Keratinocyte (primary cell): Measurements from ENCODE around the gene ZNF629. TPM values are rescaled to one million over a fixed set of nuclear protein-coding genes. Genes with fewer than 3 reads are reported as not detected.
A peak's percentile ranks its signal among the peaks of the same experiment; 100 is the strongest.
"Not testable (repeated sequence)": the region's sequence is repeated elsewhere in the genome, so short reads cannot be mapped to it uniquely, and the experiment has no call there.

Experiments used
- DNase-seq: peaks from one replicate; pipeline ENCODE4 v3.0.0-alpha.2; 2011; ENCODE audit warnings: low read depth, missing footprints, low spot score
- FAIRE-seq: peaks from 2 replicates; lab custom pipeline; 2011; peaks lifted over from hg19 to GRCh38; lab: Jason Lieb, UNC
- H2AFZ ChIP-seq: 2 replicates; pipeline ENCODE4 v1.6.0; 2012; ENCODE audit warnings: low read length, control low read depth, inconsistent platforms; ENCODE audit not compliant: control insufficient read depth
- H3K27ac ChIP-seq: 2 replicates; pipeline ENCODE4 v1.5.1; 2011; ENCODE audit warnings: low read length; ENCODE audit not compliant: control insufficient read depth, insufficient read depth
- H3K27me3 ChIP-seq: 3 replicates; pipeline ENCODE4 v1.6.0; 2011; ENCODE audit warnings: low read length; ENCODE audit not compliant: control insufficient read depth, insufficient read depth; ENCODE audit errors: extremely low read depth
- H3K36me3 ChIP-seq, 2 experiments: 2 replicates in 1 of 2; 3 replicates in 1 of 2; pipeline ENCODE4 v1.5.1; 2011; ENCODE audit warnings: low read length in 2 of 2, mild to moderate bottlenecking in 1 of 2; ENCODE audit not compliant: control insufficient read depth in 2 of 2, insufficient read depth in 2 of 2; ENCODE audit errors: extremely low read depth in 1 of 2
- H3K4me1 ChIP-seq: 3 replicates; pipeline ENCODE4 v1.5.1; 2011; ENCODE audit warnings: low read length; ENCODE audit not compliant: control insufficient read depth, insufficient read depth; ENCODE audit errors: extremely low read depth
- H3K4me2 ChIP-seq: 3 replicates; pipeline ENCODE4 v1.6.0; 2011; ENCODE audit warnings: low read depth, low read length; ENCODE audit not compliant: control insufficient read depth, insufficient read depth; ENCODE audit errors: extremely low read depth
- H3K4me3 ChIP-seq, 3 experiments: fragments of 200-600 bp in 1 of 3; sonication (generic) in 1 of 3; 2 replicates in 2 of 3; 3 replicates in 1 of 3; pipeline ENCODE4 v1.5.1; 2011 to 2016; ENCODE audit warnings: low read length in 3 of 3, mild to moderate bottlenecking in 3 of 3, control low read depth in 2 of 3, inconsistent platforms in 1 of 3, low read depth in 1 of 3, mixed read lengths in 1 of 3, mixed run types in 1 of 3, moderate library complexity in 1 of 3; ENCODE audit not compliant: control insufficient read depth in 2 of 3, insufficient read depth in 2 of 3; ENCODE audit errors: extremely low read depth in 1 of 3
- H3K79me2 ChIP-seq: 2 replicates; pipeline ENCODE4 v1.6.0; 2012; ENCODE audit warnings: low read length; ENCODE audit not compliant: control insufficient read depth, insufficient read depth
- H3K9ac ChIP-seq: 3 replicates; pipeline ENCODE4 v1.6.0; 2011; ENCODE audit warnings: low read length; ENCODE audit not compliant: control insufficient read depth, insufficient read depth; ENCODE audit errors: extremely low read depth
- H3K9me1 ChIP-seq: 3 replicates; pipeline ENCODE4 v1.6.0; 2011; ENCODE audit warnings: low read length; ENCODE audit not compliant: control insufficient read depth, insufficient read depth; ENCODE audit errors: extremely low read depth
- H3K9me3 ChIP-seq: 2 replicates; pipeline ENCODE4 v1.5.1; 2012; ENCODE audit warnings: low read depth, low read length; ENCODE audit not compliant: control insufficient read depth
- H4K20me1 ChIP-seq: 3 replicates; pipeline ENCODE4 v1.6.0; 2011; ENCODE audit warnings: low read length; ENCODE audit not compliant: control insufficient read depth, insufficient read depth; ENCODE audit errors: extremely low read depth
- CTCF ChIP-seq, 3 experiments: IDR thresholded peaks in 1 of 3; conservative IDR thresholded peaks in 1 of 3; optimal IDR thresholded peaks in 1 of 3; 2 replicates in 2 of 3; 3 replicates in 1 of 3; pipeline versions ENCODE3 to v1.5.1; 2011; ENCODE audit warnings: low read length in 3 of 3, mild to moderate bottlenecking in 3 of 3, moderate library complexity in 2 of 3, control low read depth in 1 of 3, inconsistent platforms in 1 of 3; ENCODE audit not compliant: insufficient read depth in 2 of 3; ENCODE audit errors: extremely low read depth in 1 of 3
- EZH2 ChIP-seq: IDR thresholded peaks from one replicate; pipeline ENCODE4 v1.6.1; 2012; ENCODE audit warnings: inconsistent platforms, mild to moderate bottlenecking, low read length, moderate library complexity
- dilution Hi-C: fragments of 300-500 bp; cut with MboI; formaldehyde crosslinking; loops from one replicate; pipeline ENCODE4 v1.7.0; 2020; ENCODE audit warnings: low sequenced_read_pairs; ENCODE audit not compliant: extremely low pct_ligation_motif_present
- polyA plus RNA-seq, 5 experiments: library from polyadenylated mRNA; depleted of rRNA in 3 of 5; stranded (reverse) in 3 of 5; stranded (forward) in 1 of 5; unstranded in 1 of 5; fragments of >200 nt; gene quantifications; 1 replicate in 1 of 5; 2 replicates in 3 of 5; 3 replicates in 1 of 5; pipeline versions ENCODE4 v1.2.1 to v1.2.3, GENCODE V29; 2011 to 2012; ENCODE audit warnings: missing spikeins in 2 of 5, low read depth in 1 of 5, low replicate concordance in 1 of 5

ZNF629 gene
- polyA plus RNA-seq, 1 donor (not counting 4 experiments of a cell fraction or from before 2014, with no cell fraction given): 3.6 TPM

- Histone ChIP-seq H3K9me3 (no peaks in the 10 kb centered on the region), H3K27me3 (no peaks in the 10 kb centered on the region), H3K36me3 (no peaks in the 10 kb centered on the region), H3K79me2 (no peaks in the 10 kb centered on the region), H4K20me1 (no peaks in the 10 kb centered on the region), H3K9ac (no peak overlapping the region), H2AFZ (no peak overlapping the region), H3K4me1 (peaks cover 5% of the 10 kb centered on the region), H3K4me2 (no peak overlapping the region), H3K9me1 (no peaks in the 10 kb centered on the region), H3K4me3 (no peak overlapping the region), H3K27ac (no peak overlapping the region)
- dilution Hi-C loops: no loop called here
- no peak for DNase-seq
- no peak for FAIRE-seq
- TF ChIP-seq CTCF (optimal IDR thresholded peaks at IDR 0.05 in 1 of 3, IDR thresholded peaks at IDR 0.05 in 1 of 3, conservative IDR thresholded peaks at IDR 0.05 in 1 of 3; ENCODE audit: extremely low read depth in 1 of 3, insufficient read depth in 2 of 3, low read length in 3 of 3): no peak
Measured at GRCh38 chr16:30816769-30817168, 29.8 kb upstream of the ZNF629 start.

GRCh38 chr16:30813821-30814189, 26.8 kb upstream of the ZNF629 start:
- Histone ChIP-seq H3K36me3 (no peaks in the 10 kb centered on the region), H4K20me1 (no peaks in the 10 kb centered on the region), H3K9me3 (no peaks in the 10 kb centered on the region), H3K9ac (peak overlapping the region; percentile 67), H3K4me1 (peaks cover 5% of the 10 kb centered on the region), H3K27me3 (no peaks in the 10 kb centered on the region), H3K4me2 (peak overlapping the region; percentile 96), H3K4me3 (peak overlapping the region; percentile 35 to 70 (median 38)), H3K79me2 (no peaks in the 10 kb centered on the region), H3K9me1 (no peaks in the 10 kb centered on the region), H3K27ac (peak overlapping the region; percentile 38), H2AFZ (peak overlapping the region; percentile 70)
- DNase-seq: no peak
- TF ChIP-seq CTCF (optimal IDR thresholded peaks at IDR 0.05 in 1 of 3, IDR thresholded peaks at IDR 0.05 in 1 of 3, conservative IDR thresholded peaks at IDR 0.05 in 1 of 3; ENCODE audit: extremely low read depth in 1 of 3, insufficient read depth in 2 of 3, low read length in 3 of 3) (no peak), EZH2 (no peak)
- dilution Hi-C loops: no loop called here
- FAIRE-seq: no peak

GRCh38 chr16:30809675-30810074, 22.7 kb upstream of the ZNF629 start:
- H3K79me2 ChIP-seq, H3K36me3 ChIP-seq, H3K9ac ChIP-seq, dilution Hi-C loops, H3K27ac ChIP-seq, H3K9me1 ChIP-seq, H2AFZ ChIP-seq, DNase-seq, H3K4me2 ChIP-seq, H3K9me3 ChIP-seq, H3K27me3 ChIP-seq, H4K20me1 ChIP-seq, H3K4me3 ChIP-seq, FAIRE-seq: not testable (repeated sequence)
- H3K4me1 ChIP-seq: peaks cover 16% of the 10 kb centered on the region

GRCh38 chr16:30808890-30809426, 22.0 kb upstream of the ZNF629 start:
- H3K4me1 ChIP-seq: peaks cover 14% of the 10 kb centered on the region
- H3K79me2 ChIP-seq, H2AFZ ChIP-seq, H3K4me2 ChIP-seq, FAIRE-seq, H3K4me3 ChIP-seq, H3K9me1 ChIP-seq, H3K27ac ChIP-seq, DNase-seq, H3K27me3 ChIP-seq, H3K9me3 ChIP-seq, H4K20me1 ChIP-seq, H3K36me3 ChIP-seq, H3K9ac ChIP-seq, dilution Hi-C loops: not testable (repeated sequence)
